Vagina (tissue), 2 donors: ENCODE measurements around the gene RNF144B.

ENCODE experiments used
- CTCF ChIP-seq, 3 experiments: fragments of 450-650 bp in 2 of 3; fragments of 200-600 bp in 1 of 3; sonication (generic) in 1 of 3; IDR thresholded peaks; one replicate each; pipeline ENCODE4 v1.5.1; 2017 to 2019; ENCODE audit warnings: antibody characterized with exemption in 3 of 3, mild to moderate bottlenecking in 2 of 3, moderate library complexity in 2 of 3
- POLR2A ChIP-seq, 2 donors: fragments of 450-650 bp; IDR thresholded peaks; one replicate each; pipeline ENCODE4 v1.6.1; 2017; ENCODE audit warnings: antibody characterized with exemption in 2 of 2, mild to moderate bottlenecking in 2 of 2, moderate library complexity in 2 of 2

- TF ChIP-seq CTCF (IDR thresholded peaks at IDR 0.05) (no peak), POLR2A (IDR thresholded peaks at IDR 0.05) (no peak)
These were observed 35.1 kb upstream of the RNF144B start for GRCh38 chr6:18352001-18352400.
